ENCODE results near the gene SLC22A17.

DNA sequence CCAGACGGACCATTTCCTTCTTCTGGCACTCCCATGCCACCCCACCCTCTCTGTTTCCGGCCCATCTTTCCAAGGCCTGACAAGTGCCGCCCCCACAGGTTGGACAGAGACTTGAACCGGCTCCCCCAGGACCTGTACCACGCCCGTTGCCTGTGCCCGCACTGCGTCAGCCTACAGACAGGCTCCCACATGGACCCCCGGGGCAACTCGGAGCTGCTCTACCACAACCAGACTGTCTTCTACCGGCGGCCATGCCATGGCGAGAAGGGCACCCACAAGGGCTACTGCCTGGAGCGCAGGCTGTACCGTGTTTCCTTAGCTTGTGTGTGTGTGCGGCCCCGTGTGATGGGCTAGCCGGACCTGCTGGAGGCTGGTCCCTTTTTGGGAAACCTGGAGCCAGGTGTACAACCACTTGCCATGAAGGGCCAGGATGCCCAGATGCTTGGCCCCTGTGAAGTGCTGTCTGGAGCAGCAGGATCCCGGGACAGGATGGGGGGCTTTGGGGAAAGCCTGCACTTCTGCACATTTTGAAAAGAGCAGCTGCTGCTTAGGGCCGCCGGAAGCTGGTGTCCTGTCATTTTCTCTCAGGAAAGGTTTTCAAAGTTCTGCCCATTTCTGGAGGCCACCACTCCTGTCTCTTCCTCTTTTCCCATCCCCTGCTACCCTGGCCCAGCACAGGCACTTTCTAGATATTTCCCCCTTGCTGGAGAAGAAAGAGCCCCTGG lies 23.0 kb upstream of the SLC22A17 start:
- TF ChIP-seq, protein P1, sequence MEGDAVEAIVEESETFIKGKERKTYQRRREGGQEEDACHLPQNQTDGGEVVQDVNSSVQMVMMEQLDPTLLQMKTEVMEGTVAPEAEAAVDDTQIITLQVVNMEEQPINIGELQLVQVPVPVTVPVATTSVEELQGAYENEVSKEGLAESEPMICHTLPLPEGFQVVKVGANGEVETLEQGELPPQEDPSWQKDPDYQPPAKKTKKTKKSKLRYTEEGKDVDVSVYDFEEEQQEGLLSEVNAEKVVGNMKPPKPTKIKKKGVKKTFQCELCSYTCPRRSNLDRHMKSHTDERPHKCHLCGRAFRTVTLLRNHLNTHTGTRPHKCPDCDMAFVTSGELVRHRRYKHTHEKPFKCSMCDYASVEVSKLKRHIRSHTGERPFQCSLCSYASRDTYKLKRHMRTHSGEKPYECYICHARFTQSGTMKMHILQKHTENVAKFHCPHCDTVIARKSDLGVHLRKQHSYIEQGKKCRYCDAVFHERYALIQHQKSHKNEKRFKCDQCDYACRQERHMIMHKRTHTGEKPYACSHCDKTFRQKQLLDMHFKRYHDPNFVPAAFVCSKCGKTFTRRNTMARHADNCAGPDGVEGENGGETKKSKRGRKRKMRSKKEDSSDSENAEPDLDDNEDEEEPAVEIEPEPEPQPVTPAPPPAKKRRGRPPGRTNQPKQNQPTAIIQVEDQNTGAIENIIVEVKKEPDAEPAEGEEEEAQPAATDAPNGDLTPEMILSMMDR (IDR thresholded peaks at IDR 0.05): no peak
- TF ChIP-seq, protein P2, sequence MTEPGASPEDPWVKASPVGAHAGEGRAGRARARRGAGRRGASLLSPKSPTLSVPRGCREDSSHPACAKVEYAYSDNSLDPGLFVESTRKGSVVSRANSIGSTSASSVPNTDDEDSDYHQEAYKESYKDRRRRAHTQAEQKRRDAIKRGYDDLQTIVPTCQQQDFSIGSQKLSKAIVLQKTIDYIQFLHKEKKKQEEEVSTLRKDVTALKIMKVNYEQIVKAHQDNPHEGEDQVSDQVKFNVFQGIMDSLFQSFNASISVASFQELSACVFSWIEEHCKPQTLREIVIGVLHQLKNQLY (CRISPR knock-in tag; IDR thresholded peaks at IDR 0.05): no peak
- TF ChIP-seq, protein P3, sequence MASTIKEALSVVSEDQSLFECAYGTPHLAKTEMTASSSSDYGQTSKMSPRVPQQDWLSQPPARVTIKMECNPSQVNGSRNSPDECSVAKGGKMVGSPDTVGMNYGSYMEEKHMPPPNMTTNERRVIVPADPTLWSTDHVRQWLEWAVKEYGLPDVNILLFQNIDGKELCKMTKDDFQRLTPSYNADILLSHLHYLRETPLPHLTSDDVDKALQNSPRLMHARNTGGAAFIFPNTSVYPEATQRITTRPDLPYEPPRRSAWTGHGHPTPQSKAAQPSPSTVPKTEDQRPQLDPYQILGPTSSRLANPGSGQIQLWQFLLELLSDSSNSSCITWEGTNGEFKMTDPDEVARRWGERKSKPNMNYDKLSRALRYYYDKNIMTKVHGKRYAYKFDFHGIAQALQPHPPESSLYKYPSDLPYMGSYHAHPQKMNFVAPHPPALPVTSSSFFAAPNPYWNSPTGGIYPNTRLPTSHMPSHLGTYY (CRISPR knock-in tag; IDR thresholded peaks at IDR 0.05): no peak
- TF ChIP-seq ESRRA (CRISPR knock-in tag; IDR thresholded peaks at IDR 0.05; ENCODE audit: borderline replicate concordance) (no peak), NFATC4 (CRISPR knock-in tag; IDR thresholded peaks at IDR 0.05) (no peak)
